IMR-90 (cell line): Measurements from ENCODE around the gene GRID1. TPM values are rescaled to one million over a fixed set of nuclear protein-coding genes. Genes with fewer than 3 reads are reported as not detected.

Experiments used
- ATAC-seq: fragments of 200-7000 bp; cut with Tn5 transposase; 2 replicates; pipeline ENCODE4 v1.9.1; 2020; ENCODE audit warnings: low read depth, mild to moderate bottlenecking, moderate library complexity
- BruUV-seq: library from RNA; stranded (reverse); fragments of 400-500 nt; replicated peaks from 2 replicates; lab custom pipeline; 2021; lab: Mats Ljungman, UMichigan
- CTCF ChIA-PET: fragments of 300-600 bp; formaldehyde crosslinking; extraction: SDS; loops from one replicate; lab custom pipeline; 2021; ENCODE audit warnings: antibody characterized with exemption; lab: Yijun Ruan, JAX
- POLR2A ChIA-PET: fragments of 300-600 bp; sonication (Branson Sonifier 250); formaldehyde crosslinking; loops from one replicate; lab custom pipeline; 2022; ENCODE audit warnings: antibody characterized with exemption; ENCODE audit not compliant: unreplicated experiment; lab: Charles Lee
- DNase-seq: peaks from one replicate; pipeline ENCODE4 v3.0.0; 2013
- H2AFZ ChIP-seq: replicated peaks from 2 replicates; pipeline ENCODE3; 2013; ENCODE audit warnings: low read length, mild to moderate bottlenecking; ENCODE audit not compliant: poor library complexity
- H2AK5ac ChIP-seq: 2 replicates; pipeline ENCODE4 v1.6.1; 2013; ENCODE audit warnings: low read depth, low read length, inconsistent platforms
- H2AK9ac ChIP-seq: replicated peaks from 2 replicates; pipeline ENCODE3; 2013; ENCODE audit warnings: mild to moderate bottlenecking, low read depth, low read length, moderate library complexity; ENCODE audit not compliant: poor library complexity
- H2BK120ac ChIP-seq: 2 replicates; pipeline ENCODE4 v1.6.1; 2013; ENCODE audit warnings: low read depth, low read length, inconsistent platforms
- H2BK15ac ChIP-seq: 3 replicates; pipeline ENCODE4 v1.6.1; 2013; ENCODE audit warnings: low read depth, low read length, inconsistent platforms
- H2BK20ac ChIP-seq: 2 replicates; pipeline ENCODE4 v1.6.1; 2013; ENCODE audit warnings: low read depth, mild to moderate bottlenecking, inconsistent platforms, low read length, moderate library complexity
- H2BK5ac ChIP-seq: 2 replicates; pipeline ENCODE4 v1.6.1; 2013; ENCODE audit warnings: mild to moderate bottlenecking, low read depth, low read length, inconsistent platforms; ENCODE audit not compliant: poor library complexity, severe bottlenecking
- H3K14ac ChIP-seq: replicated peaks from 2 replicates; pipeline ENCODE4 v1.6.1; 2013; ENCODE audit warnings: low read depth, low read length, inconsistent platforms
- H3K18ac ChIP-seq: 2 replicates; pipeline ENCODE4 v1.6.1; 2013; ENCODE audit warnings: low read depth, low read length, control low read depth
- H3K23ac ChIP-seq: 2 replicates; pipeline ENCODE4 v1.6.1; 2013; ENCODE audit warnings: low read depth, low read length, inconsistent platforms
- H3K27ac ChIP-seq: 2 replicates; pipeline ENCODE4 v1.5.1; 2013; ENCODE audit warnings: mild to moderate bottlenecking, control low read depth, low read length; ENCODE audit not compliant: insufficient read depth
- H3K27me3 ChIP-seq: 2 replicates; pipeline ENCODE4 v1.6.1; 2013; ENCODE audit warnings: low read length; ENCODE audit not compliant: control insufficient read depth, insufficient read depth
- H3K36me3 ChIP-seq: 2 replicates; pipeline ENCODE4 v1.6.1; 2013; ENCODE audit warnings: low read length, mixed read lengths; ENCODE audit not compliant: control insufficient read depth, insufficient read depth
- H3K4ac ChIP-seq: 2 replicates; pipeline ENCODE4 v1.6.1; 2013; ENCODE audit warnings: low read depth, low read length, inconsistent platforms
- H3K4me1 ChIP-seq: 2 replicates; pipeline ENCODE4 v1.6.1; 2013; ENCODE audit warnings: low read length, mixed read lengths; ENCODE audit not compliant: control insufficient read depth, insufficient read depth
- H3K4me2 ChIP-seq: 2 replicates; pipeline ENCODE4 v1.6.1; 2013; ENCODE audit warnings: low read depth, mild to moderate bottlenecking, control low read depth, low read length, moderate library complexity
- H3K4me3 ChIP-seq: 2 replicates; pipeline ENCODE4 v1.5.1; 2013; ENCODE audit warnings: low read depth, mild to moderate bottlenecking, control low read depth, low read length, moderate library complexity; ENCODE audit not compliant: insufficient read depth
- H3K56ac ChIP-seq: 2 replicates; pipeline ENCODE4 v1.6.1; 2013; ENCODE audit warnings: low read length, inconsistent platforms; ENCODE audit not compliant: insufficient read depth; ENCODE audit errors: extremely low read depth
- H3K79me1 ChIP-seq, 2 experiments: 2 replicates each; pipeline ENCODE4 v1.6.1; 2013; ENCODE audit warnings: low read length in 2 of 2, inconsistent platforms in 1 of 2, low read depth in 1 of 2
- H3K9ac ChIP-seq: 2 replicates; pipeline ENCODE4 v1.6.1; 2013; ENCODE audit warnings: low read depth, low read length, control low read depth
- H3K9me1 ChIP-seq: 2 replicates; pipeline ENCODE4 v1.6.1; 2013; ENCODE audit warnings: low read length, inconsistent platforms; ENCODE audit not compliant: insufficient read depth
- H3K9me3 ChIP-seq: 2 replicates; pipeline ENCODE4 v1.6.1; 2013; ENCODE audit warnings: low read length; ENCODE audit not compliant: control insufficient read depth, insufficient read depth
- H4K20me1 ChIP-seq: 2 replicates; pipeline ENCODE4 v1.6.1; 2013; ENCODE audit warnings: low read length, inconsistent platforms; ENCODE audit not compliant: insufficient read depth
- H4K5ac ChIP-seq: 2 replicates; pipeline ENCODE4 v1.6.1; 2013; ENCODE audit warnings: mild to moderate bottlenecking, low read depth, low read length, control low read depth
- H4K8ac ChIP-seq, 2 experiments: 2 replicates each; pipeline ENCODE4 v1.6.1; 2013; ENCODE audit warnings: low read depth in 2 of 2, low read length in 2 of 2, control low read depth in 1 of 2, inconsistent platforms in 1 of 2
- H4K91ac ChIP-seq: 2 replicates; pipeline ENCODE4 v1.6.1; 2013; ENCODE audit warnings: low read depth, low read length, inconsistent platforms; ENCODE audit not compliant: insufficient read depth
- FOS ChIP-seq: fragments of 150-350 bp; IDR thresholded peaks from 2 replicates; pipeline ENCODE4 v1.6.1; 2016; ENCODE audit warnings: low read depth, low read length
- MAZ ChIP-seq: IDR thresholded peaks from 2 replicates; pipeline ENCODE4 v1.6.1; 2012; ENCODE audit warnings: low read depth, mild to moderate bottlenecking, low read length, improper control_type of control experiment, moderate library complexity, borderline replicate concordance
- RFX5 ChIP-seq: IDR thresholded peaks from 2 replicates; pipeline ENCODE4 v1.8.0; 2012; ENCODE audit warnings: low read depth, mild to moderate bottlenecking, low read length, moderate library complexity
- WGBS, 2 experiments: methylation state at CpG; one replicate each; pipeline versions ENCODE4 v1.1.5 to v1.1.7; 2013; ENCODE audit warnings: missing lambda C conversion rate in 2 of 2; ENCODE audit not compliant: insufficient read length in 1 of 2; ENCODE audit errors: extremely low coverage in 2 of 2; 5-methylcytosine and 5-hydroxymethylcytosine counted together
- dilution Hi-C: fragments of 300-500 bp; cut with HindIII; formaldehyde crosslinking; loops from one replicate; pipeline ENCODE4 v1.14.3; 2018; ENCODE audit warnings: low sequenced_read_pairs; ENCODE audit not compliant: unreplicated experiment
- in situ Hi-C: fragments of 300-500 bp; cut with MboI; formaldehyde crosslinking; loops from 3 replicates; pipeline ENCODE4 v1.14.3; 2019; ENCODE audit warnings: low sequenced_read_pairs, inconsistent platforms, mixed read lengths
- intact Hi-C: fragments of 100-400 bp; cut with micrococcal nuclease; formaldehyde crosslinking; loops from 2 replicates; pipeline ENCODE4 v1.10.0; 2022
- polyA plus RNA-seq, 3 experiments: library from polyadenylated mRNA; depleted of rRNA; stranded (reverse); fragments of >200 nt; gene quantifications; 2 replicates each; pipeline ENCODE4 v1.2.3, GENCODE V29; 2012; ENCODE audit warnings: low replicate concordance in 1 of 3
- total RNA-seq: library from RNA; depleted of rRNA; stranded (reverse); fragments of >200 nt; gene quantifications from 2 replicates; pipeline ENCODE4 v1.2.3, GENCODE V29; 2012
- TF ChIP-seq, protein P1 (sequence below): fragments of 150-350 bp; IDR thresholded peaks from 2 replicates; pipeline ENCODE4 v1.6.1; 2016; ENCODE audit warnings: low read depth, mild to moderate bottlenecking, low read length, moderate library complexity, borderline replicate concordance

The GRID1 gene
- total and polyA plus RNA-seq, 2 of the 4 experiments (the other 2 are of a cell fraction) = not detected

DNA sequence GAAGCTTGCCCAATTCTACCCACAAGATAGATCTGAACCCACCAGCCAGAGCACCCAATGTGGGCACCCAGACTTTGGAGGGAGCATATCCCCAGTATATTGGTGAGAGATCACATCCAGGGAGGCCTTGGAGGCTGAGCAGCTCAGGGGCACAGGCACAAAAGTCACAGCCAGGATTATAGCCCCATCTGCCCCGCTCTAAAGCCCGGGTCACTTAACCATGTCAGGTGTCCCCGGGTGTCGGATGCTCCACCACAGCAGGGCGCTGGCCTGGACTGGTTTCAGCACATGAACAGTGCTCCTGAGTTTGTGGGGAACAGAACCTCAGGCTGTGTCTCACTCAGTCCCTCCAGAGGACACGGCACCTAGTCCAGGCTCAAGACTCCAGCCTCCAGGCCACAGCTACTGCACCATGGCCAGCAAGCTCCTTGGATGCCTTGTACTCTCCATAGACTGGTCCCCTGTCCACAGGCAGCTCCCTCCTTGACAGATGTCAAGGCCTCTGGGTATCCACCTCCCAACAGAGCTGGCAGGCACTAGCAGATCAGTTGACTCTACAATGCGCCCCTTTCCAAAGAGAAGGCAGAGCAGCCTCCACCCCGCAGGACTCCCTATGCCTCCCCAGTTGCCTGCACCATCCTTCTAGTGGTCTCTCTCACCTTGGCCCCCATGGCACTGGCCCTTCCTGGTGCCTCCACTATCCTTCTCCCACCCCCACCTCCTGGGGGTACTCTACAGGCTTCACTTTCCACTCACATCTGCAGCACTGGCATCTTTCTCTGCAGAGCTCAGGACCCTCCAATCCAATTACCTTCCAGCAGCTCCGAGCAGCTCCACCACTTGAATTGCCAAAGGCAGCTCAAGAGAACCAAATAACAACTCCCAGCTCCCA is 306.0 kb downstream of the GRID1 start:
- H3K4ac ChIP-seq = no peak overlapping the region
- POLR2A ChIA-PET = no interaction called here
- H4K91ac ChIP-seq = no peak overlapping the region
- no peak overlapping the region for H4K5ac ChIP-seq
- no TSS peak for BruUV-seq
- H2AK9ac ChIP-seq = no peak overlapping the region
- H3K4me3 ChIP-seq = no peak overlapping the region
- peaks cover 6% of the 10 kb centered on the region; the same call in 1 of the 2 replicates for H3K9me3 ChIP-seq
- ATAC-seq = no peak
- H3K4me2 ChIP-seq = no peak overlapping the region
- H4K20me1 ChIP-seq = no peaks in the 10 kb centered on the region
- no peak overlapping the region for H2BK15ac ChIP-seq
- H3K56ac ChIP-seq = no peak overlapping the region
- H3K9me1 ChIP-seq = no peaks in the 10 kb centered on the region
- in situ Hi-C loops = no loop called here
- H3K27ac ChIP-seq = no peak overlapping the region
- no peak overlapping the region for H3K9ac ChIP-seq
- intact Hi-C loops = no loop called here
- H2BK20ac ChIP-seq = no peak overlapping the region
- no peak overlapping the region for H2AFZ ChIP-seq
- H2BK120ac ChIP-seq = no peak overlapping the region
- DNase-seq = no peak
- no peaks in the 10 kb centered on the region for H3K4me1 ChIP-seq
- WGBS, 2 experiments = 47% methylated on average over 2 of the region's 9 CpGs; no CpG with 5 or more reads in 1 of the 2 experiments
- no peaks in the 10 kb centered on the region for H3K27me3 ChIP-seq
- H4K8ac ChIP-seq = no peak overlapping the region
- no peak overlapping the region for H2BK5ac ChIP-seq
- no peaks in the 10 kb centered on the region for H3K36me3 ChIP-seq
- no peaks in the 10 kb centered on the region for H3K79me1 ChIP-seq
- no peak overlapping the region for H3K23ac ChIP-seq
- no peak overlapping the region for H2AK5ac ChIP-seq
- no peak overlapping the region for H3K14ac ChIP-seq
- dilution Hi-C loops = no loop called here
- H3K18ac ChIP-seq = no peak overlapping the region
- CTCF ChIA-PET = no interaction called here
- no peak for TF ChIP-seq FOS
- TF ChIP-seq MAZ = no peak
- no peak for TF ChIP-seq RFX5
- TF ChIP-seq, protein P1, sequence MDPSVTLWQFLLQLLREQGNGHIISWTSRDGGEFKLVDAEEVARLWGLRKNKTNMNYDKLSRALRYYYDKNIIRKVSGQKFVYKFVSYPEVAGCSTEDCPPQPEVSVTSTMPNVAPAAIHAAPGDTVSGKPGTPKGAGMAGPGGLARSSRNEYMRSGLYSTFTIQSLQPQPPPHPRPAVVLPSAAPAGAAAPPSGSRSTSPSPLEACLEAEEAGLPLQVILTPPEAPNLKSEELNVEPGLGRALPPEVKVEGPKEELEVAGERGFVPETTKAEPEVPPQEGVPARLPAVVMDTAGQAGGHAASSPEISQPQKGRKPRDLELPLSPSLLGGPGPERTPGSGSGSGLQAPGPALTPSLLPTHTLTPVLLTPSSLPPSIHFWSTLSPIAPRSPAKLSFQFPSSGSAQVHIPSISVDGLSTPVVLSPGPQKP = no peak
